Stomach (tissue), 9 donors: ENCODE measurements around the gene UGT1A8. TPM values are rescaled to one million over a fixed set of nuclear protein-coding genes. Genes with fewer than 3 reads are reported as not detected.

ENCODE experiments used
- DNase-seq, 2 donors: peaks; one replicate each; pipeline versions ENCODE4 v3.0.0 to v3.0.0-alpha.2; 2013 to 2019
- H3K27ac ChIP-seq, 5 donors: fragments of 200-600 bp in 4 of 5; sonication (generic) in 4 of 5; one replicate each; pipeline ENCODE4 v1.5.1; 2013 to 2019; ENCODE audit warnings: mild to moderate bottlenecking in 1 of 5, moderate library complexity in 1 of 5
- H3K27me3 ChIP-seq, 3 donors: fragments of 200-600 bp; sonication (generic); one replicate each; pipeline ENCODE4 v1.5.1; 2017 to 2019; ENCODE audit warnings: mixed run types in 1 of 3
- H3K36me3 ChIP-seq, 4 donors: fragments of 200-600 bp; sonication (generic); 1 replicate in 3 of 4; 2 replicates in 1 of 4; pipeline ENCODE4 v1.5.1; 2016 to 2019
- H3K4me1 ChIP-seq, 4 donors: fragments of 200-600 bp; sonication (generic); one replicate each; pipeline ENCODE4 v1.5.1; 2016 to 2019
- H3K4me3 ChIP-seq, 4 donors: fragments of 200-600 bp; sonication (generic) in 3 of 4; one replicate each; pipeline ENCODE4 v1.5.1; 2016 to 2019; ENCODE audit warnings: mild to moderate bottlenecking in 1 of 4
- H3K9me3 ChIP-seq, 4 donors: fragments of 200-600 bp; sonication (generic); one replicate each; pipeline ENCODE4 v1.5.1; 2016 to 2019
- EP300 ChIP-seq: sonication (generic); formaldehyde crosslinking; IDR thresholded peaks from one replicate; pipeline ENCODE4 v1.6.1; 2017; ENCODE audit warnings: antibody characterized with exemption
- POLR2A ChIP-seq, 4 donors: fragments of 450-650 bp; IDR thresholded peaks; one replicate each; pipeline ENCODE4 v1.6.1; 2016; ENCODE audit warnings: antibody characterized with exemption in 4 of 4, control low read depth in 2 of 4, mild to moderate bottlenecking in 1 of 4, moderate library complexity in 1 of 4
- POLR2AphosphoS5 ChIP-seq, 3 donors: sonication (generic); formaldehyde crosslinking; IDR thresholded peaks; one replicate each; pipeline ENCODE4 v1.6.1; 2016; ENCODE audit warnings: antibody characterized with exemption in 3 of 3
- WGBS, 5 donors: extraction: QIAGEN DNeasy Blood & Tissue Kit in 3 of 5; methylation state at CpG; one replicate each; pipeline versions ENCODE4 v1.1.5 to v1.1.7; 2013 to 2018; 5-methylcytosine and 5-hydroxymethylcytosine counted together
- intact Hi-C: fragments of 100-400 bp; cut with DNase I; formaldehyde crosslinking; loops from one replicate; pipeline ENCODE4 v1.15.1; 2023; ENCODE audit warnings: low total_unique reads
- polyA plus RNA-seq, 3 donors: library from polyadenylated mRNA; stranded (reverse); fragments of 200-250 nt; gene quantifications; one replicate each; pipeline ENCODE4 v1.2.3, GENCODE V29; 2013
- total RNA-seq, 5 donors: library from RNA; depleted of rRNA; stranded (reverse); fragments of >200 nt; gene quantifications; one replicate each; pipeline versions ENCODE4 v1.1.0 to v1.2.3, GENCODE V29; 2014 to 2016
- TF ChIP-seq, protein P1 (sequence below), 7 experiments: fragments of 450-650 bp in 4 of 7; fragments of 200-600 bp in 3 of 7; sonication (generic) in 3 of 7; IDR thresholded peaks; one replicate each; pipeline ENCODE4 v1.5.1; 2016 to 2019; ENCODE audit warnings: antibody characterized with exemption in 7 of 7, control low read depth in 2 of 7, mild to moderate bottlenecking in 1 of 7
- donor health status: healthy with polysubstance abuse.
- donor health status: Bipolar disorder and iron deficiency.
- donor health status: healthy.

Gene UGT1A8
- total and polyA plus RNA-seq, 8 donors: 2.3 to 7.2 TPM; not detected in 6

DNA sequence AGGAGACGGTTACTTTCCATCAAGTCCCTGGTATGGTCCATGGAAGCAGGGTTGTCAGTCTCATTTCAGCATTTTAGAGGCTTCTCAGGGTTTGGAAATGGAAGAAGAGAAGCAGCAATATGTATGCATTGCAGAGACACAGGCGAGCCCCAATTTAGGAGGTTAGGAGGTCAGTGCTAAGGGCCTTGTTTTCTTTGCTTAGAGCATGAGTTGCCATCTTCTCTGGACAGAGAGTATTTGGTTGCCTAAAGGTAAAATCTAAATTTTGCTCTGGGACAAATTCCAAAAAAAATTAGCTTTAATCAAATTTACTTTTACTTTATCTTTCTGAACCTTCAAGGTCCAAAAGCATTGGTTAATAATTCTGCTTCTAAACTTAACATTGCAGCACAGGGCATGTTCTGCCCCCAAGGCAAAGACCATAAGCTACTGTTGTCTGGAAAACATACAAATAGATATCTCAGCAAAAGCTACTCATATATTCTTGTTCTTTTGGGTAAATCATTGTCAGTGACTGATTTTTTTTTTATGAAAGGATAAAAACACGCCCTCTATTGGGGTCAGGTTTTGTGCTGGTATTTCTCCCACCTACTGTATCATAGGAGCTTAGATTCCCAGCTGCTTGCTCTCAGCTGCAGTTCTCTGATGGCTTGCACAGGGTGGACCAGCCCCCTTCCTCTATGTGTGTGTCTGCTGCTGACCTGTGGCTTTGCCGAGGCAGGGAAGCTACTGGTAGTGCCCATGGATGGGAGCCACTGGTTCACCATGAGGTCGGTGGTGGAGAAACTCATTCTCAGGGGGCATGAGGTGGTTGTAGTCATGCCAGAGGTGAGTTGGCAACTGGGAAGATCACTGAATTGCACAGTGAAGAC lies 54.1 kb downstream of the UGT1A8 start, which contains the start of gene UGT1A9:
Gene UGT1A9 (plus strand): TSS at position 609 of the 872 bp plus-strand sequence. CDS start 37 bp downstream, at position 646.
- H3K27ac ChIP-seq: no peak within 1 kb of the TSS
- 83 to 93% (median 91%) methylated on average over 5 of the region's 5 CpGs for WGBS, 5 donors
- H3K4me3 ChIP-seq: no peak within 1 kb of the TSS
- no peaks in the 10 kb centered on the region for H3K27me3 ChIP-seq
- DNase-seq: no peak
- H3K4me1 ChIP-seq: no peaks in the 10 kb centered on the region
- TF ChIP-seq, protein P1, sequence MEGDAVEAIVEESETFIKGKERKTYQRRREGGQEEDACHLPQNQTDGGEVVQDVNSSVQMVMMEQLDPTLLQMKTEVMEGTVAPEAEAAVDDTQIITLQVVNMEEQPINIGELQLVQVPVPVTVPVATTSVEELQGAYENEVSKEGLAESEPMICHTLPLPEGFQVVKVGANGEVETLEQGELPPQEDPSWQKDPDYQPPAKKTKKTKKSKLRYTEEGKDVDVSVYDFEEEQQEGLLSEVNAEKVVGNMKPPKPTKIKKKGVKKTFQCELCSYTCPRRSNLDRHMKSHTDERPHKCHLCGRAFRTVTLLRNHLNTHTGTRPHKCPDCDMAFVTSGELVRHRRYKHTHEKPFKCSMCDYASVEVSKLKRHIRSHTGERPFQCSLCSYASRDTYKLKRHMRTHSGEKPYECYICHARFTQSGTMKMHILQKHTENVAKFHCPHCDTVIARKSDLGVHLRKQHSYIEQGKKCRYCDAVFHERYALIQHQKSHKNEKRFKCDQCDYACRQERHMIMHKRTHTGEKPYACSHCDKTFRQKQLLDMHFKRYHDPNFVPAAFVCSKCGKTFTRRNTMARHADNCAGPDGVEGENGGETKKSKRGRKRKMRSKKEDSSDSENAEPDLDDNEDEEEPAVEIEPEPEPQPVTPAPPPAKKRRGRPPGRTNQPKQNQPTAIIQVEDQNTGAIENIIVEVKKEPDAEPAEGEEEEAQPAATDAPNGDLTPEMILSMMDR (IDR thresholded peaks at IDR 0.05): no peak
- TF ChIP-seq EP300 (no peak), POLR2A (IDR thresholded peaks at IDR 0.05) (no peak), POLR2AphosphoS5 (IDR thresholded peaks at IDR 0.05) (no peak)
- no peaks in the 10 kb centered on the region for H3K9me3 ChIP-seq
- intact Hi-C loops: no loop called here
- H3K36me3 ChIP-seq: no peaks in the 10 kb centered on the region

DNA sequence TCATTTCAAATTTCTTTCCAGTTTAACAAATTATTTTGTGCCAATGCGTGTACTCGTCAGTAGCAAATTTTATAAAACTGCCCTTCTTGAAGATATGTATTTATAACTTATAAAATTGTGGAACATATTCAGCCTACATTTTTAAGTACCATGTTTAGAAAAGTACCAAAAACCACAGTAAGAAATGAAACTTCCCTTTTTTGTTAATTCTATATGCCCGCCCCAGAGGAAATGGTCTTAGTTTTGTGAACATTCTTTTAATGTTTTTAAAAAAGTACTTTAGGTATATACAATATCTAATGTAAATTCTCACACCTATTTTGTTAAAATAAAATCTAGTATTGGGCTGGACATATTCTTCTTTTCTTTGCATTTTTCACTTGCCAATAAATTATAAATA lies 55.5 kb downstream of the UGT1A8 start:
- H3K4me1 ChIP-seq: no peaks in the 10 kb centered on the region
- H3K27me3 ChIP-seq: no peaks in the 10 kb centered on the region
- no peaks in the 10 kb centered on the region for H3K9me3 ChIP-seq
- H3K4me3 ChIP-seq: no peak overlapping the region
- H3K27ac ChIP-seq: no peak overlapping the region
- WGBS, 5 donors: 74 to 92% (median 87%) methylated on average over 3 of the region's 3 CpGs
- TF ChIP-seq POLR2AphosphoS5 (IDR thresholded peaks at IDR 0.05) (no peak), POLR2A (IDR thresholded peaks at IDR 0.05) (no peak), EP300 (no peak)
- TF ChIP-seq, protein P1 (IDR thresholded peaks at IDR 0.05): no peak
- no peak for DNase-seq
- intact Hi-C loops: no loop called here
- no peaks in the 10 kb centered on the region for H3K36me3 ChIP-seq

DNA sequence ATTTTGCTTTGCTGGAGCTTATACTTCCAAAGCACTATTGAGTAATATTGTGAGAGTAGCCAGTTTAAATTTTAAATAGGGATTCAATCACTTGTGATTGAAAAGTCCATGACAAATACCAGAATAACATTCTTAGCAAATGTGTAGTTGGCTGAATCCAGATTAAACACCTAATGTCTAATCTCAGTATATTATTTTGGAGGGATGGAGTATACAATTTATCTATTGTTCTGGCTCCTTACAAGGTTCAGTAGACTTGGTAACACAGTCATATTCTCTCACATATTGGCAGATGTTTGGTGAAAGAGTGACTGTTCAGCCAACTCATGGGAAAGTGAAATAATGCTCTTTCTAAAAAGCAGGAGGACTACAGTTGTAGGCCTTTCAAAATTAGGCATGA lies 56.5 kb downstream of the UGT1A8 start:
- H3K27ac ChIP-seq: no peak overlapping the region
- no peak for DNase-seq
- no peaks in the 10 kb centered on the region for H3K36me3 ChIP-seq
- TF ChIP-seq POLR2A (IDR thresholded peaks at IDR 0.05) (no peak), EP300 (no peak), POLR2AphosphoS5 (IDR thresholded peaks at IDR 0.05) (no peak)
- TF ChIP-seq, protein P1 (IDR thresholded peaks at IDR 0.05): no peak
- H3K9me3 ChIP-seq: no peaks in the 10 kb centered on the region
- no peaks in the 10 kb centered on the region for H3K4me1 ChIP-seq
- intact Hi-C loops: no loop called here
- no peaks in the 10 kb centered on the region for H3K27me3 ChIP-seq
- H3K4me3 ChIP-seq: no peak overlapping the region

DNA sequence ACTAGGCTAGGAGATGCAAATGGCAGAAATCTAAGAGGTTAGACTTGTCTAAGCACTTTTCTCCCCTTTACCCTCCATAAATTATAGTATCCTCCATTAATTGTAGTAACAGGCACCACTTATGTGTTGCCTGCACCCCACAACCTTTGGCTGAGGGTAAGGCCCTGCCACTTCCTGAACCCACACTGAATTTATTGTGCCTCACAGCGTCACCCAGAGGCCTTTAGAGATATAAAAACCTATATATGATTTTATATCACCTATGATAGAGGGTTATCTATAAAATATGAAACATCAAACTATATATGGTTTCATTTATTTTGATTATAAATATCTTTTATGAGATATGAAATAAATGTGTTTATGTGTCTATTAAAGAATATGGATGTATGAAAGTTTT lies 56.9 kb downstream of the UGT1A8 start:
- 51 to 63% (median 52%) methylated on average over 1 of the region's 1 CpG for WGBS, 5 donors
- TF ChIP-seq POLR2A (IDR thresholded peaks at IDR 0.05): no peak
- TF ChIP-seq, protein P1 (IDR thresholded peaks at IDR 0.05): no peak
- no peak for TF ChIP-seq POLR2AphosphoS5 (IDR thresholded peaks at IDR 0.05)
- TF ChIP-seq EP300: no peak
- DNase-seq: no peak
- Histone ChIP-seq H3K36me3 (no peaks in the 10 kb centered on the region), H3K27me3 (no peaks in the 10 kb centered on the region), H3K27ac (no peak overlapping the region), H3K9me3 (no peaks in the 10 kb centered on the region), H3K4me1 (no peaks in the 10 kb centered on the region), H3K4me3 (no peak overlapping the region)
- intact Hi-C loops: no loop called here
